ENCODE data around the gene DOHH.

DNA sequence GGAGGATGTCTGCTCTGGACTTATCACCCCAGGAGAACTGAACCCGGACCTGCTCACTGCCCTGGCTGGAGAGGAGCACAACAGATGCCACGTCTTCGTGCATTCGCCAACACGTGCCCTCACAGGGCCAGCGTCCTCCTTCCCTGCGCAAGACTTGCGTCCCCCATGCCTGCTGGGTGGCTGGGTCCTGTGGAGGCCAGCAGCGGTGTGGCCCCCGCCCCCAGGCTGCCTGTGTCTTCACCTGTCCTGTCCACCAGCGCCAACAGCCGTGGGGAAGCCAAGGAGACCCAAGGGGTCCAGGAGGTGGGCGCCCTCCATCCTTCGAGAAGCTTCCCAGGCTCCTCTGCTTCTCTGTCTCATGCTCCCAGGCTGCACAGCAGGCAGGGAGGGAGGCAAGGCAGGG is 35.1 kb upstream of the DOHH start:
- TF ChIP-seq, protein P1, sequence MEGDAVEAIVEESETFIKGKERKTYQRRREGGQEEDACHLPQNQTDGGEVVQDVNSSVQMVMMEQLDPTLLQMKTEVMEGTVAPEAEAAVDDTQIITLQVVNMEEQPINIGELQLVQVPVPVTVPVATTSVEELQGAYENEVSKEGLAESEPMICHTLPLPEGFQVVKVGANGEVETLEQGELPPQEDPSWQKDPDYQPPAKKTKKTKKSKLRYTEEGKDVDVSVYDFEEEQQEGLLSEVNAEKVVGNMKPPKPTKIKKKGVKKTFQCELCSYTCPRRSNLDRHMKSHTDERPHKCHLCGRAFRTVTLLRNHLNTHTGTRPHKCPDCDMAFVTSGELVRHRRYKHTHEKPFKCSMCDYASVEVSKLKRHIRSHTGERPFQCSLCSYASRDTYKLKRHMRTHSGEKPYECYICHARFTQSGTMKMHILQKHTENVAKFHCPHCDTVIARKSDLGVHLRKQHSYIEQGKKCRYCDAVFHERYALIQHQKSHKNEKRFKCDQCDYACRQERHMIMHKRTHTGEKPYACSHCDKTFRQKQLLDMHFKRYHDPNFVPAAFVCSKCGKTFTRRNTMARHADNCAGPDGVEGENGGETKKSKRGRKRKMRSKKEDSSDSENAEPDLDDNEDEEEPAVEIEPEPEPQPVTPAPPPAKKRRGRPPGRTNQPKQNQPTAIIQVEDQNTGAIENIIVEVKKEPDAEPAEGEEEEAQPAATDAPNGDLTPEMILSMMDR (IDR thresholded peaks at IDR 0.05) = no peak
- no peak for TF ChIP-seq POLR2A (IDR thresholded peaks at IDR 0.05; ENCODE audit: low read depth)

Data from esophagus muscularis mucosa (tissue), 3 donors.